GM19328 (cell line): Measurements from ENCODE around the gene CTCF.

ENCODE experiments used
- ATAC-seq: cut with Tn5 transposase; IDR thresholded peaks from one replicate; pipeline ENCODE4 v1.9.1; 2021; ENCODE audit warnings: mild to moderate bottlenecking, moderate library complexity; ENCODE audit not compliant: unreplicated experiment

The CTCF gene

DNA sequence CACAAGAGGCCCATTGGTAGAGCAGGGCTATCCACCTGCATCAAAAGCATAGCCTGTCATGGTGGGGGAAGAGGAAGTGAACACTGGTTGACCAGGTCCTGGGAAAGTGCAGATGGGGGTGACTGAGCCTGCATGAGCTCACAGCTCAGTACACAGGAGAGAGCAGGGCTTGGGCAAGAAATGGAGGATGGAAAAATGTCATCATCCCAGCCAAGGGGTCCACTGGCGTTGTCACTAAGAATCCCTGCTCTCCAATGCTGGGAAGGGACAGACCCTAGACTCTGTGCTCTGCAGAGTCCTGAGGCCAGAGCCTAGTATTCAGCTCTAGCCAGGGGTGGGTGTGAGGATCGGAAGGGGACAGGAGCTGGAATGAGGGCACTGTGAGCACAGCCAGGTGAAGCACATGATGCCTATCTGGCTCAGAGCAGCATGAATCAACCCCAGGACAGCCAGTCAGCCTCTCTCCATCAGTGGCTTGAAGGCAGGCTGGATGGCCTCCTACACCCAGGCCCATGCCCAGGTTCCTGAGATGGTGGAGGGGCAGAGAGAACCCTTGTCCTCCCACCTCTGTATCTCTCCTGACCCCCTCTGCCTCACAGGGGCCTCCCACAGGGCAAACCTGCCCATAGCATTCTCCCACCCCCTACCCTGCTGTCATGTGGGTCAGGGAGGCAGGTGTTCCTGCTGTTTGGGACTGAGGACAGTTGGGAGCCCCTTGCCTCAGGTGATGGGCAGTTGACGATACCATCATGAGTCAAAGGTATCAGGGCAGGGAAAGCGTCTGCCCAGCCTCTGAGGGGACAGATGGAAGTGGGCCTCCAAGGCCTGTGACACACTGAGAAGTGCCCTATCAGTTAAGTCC is 13.8 kb upstream of the CTCF start:
- ATAC-seq = no peak

DNA sequence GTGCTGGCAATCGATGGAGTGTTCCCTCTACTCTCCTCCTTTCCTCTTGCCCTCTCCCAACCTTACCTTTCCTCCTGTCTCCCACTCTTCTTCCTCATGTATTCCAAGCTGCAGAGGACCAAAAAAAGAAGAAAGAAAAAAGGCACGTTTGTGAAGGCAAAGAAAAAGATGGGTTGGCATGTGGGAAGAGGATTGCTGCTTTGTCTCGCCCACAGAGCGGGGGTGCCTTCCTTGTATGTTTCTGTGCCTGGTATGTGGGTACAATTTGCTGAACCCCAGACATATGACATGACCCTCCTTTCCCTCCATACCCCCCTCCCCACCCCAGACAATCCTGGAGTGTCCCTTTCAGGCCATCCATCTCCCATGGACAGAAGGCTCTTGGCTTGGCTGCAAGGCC is 13.1 kb upstream of the CTCF start:
- ATAC-seq = no peak

GRCh38 chr16:67549936-67550335 is 12.4 kb upstream of the CTCF start:
- no peak for ATAC-seq

DNA sequence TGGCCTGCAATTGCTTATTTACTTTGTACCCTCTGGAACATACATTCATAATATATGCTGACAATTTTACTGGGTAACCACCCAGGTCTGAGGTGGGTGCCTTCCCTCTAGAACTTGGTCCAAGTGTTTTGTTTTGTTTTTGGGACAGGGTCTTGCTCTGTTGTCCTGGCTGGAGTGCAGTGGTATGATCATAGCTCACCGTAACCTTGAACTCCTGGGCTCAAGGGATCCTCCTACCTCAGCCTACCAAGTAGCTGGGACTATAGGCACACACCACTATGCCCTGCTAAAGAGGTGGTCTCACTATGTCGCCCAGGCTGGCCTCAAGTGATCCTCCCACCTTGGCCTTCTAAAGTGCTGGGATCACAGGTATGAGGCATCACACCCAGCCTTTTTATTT is 11.2 kb upstream of the CTCF start:
- no peak for ATAC-seq

DNA sequence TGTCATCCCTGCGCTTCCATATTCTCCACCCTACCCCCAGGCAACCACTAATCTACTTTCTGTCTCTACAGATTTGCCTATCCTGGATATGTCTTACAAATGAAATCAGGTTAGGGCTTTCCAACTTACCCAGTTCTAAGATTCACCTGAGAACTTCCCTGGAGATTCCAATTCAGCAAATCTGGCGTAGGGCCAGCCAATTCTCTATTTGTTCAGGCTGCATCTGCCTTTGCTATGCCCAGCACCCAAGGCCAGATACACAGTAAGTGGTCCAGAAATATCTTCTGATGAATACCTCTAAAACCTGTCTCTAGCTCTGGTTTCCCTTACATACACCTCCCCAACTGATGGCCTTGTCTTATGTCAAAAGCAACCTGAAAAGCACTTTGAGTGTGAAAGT is 10.4 kb upstream of the CTCF start:
- ATAC-seq = no peak

GRCh38 chr16:67552476-67552875 is 9.8 kb upstream of the CTCF start:
- ATAC-seq = no peak

GRCh38 chr16:67555795-67556212 is 6.5 kb upstream of the CTCF start:
- no peak for ATAC-seq

GRCh38 chr16:67558859-67559258 is 3.5 kb upstream of the CTCF start:
- no peak for ATAC-seq

GRCh38 chr16:67560827-67561342 is 1.4 kb upstream of the CTCF start:
- no peak for ATAC-seq

- ATAC-seq = no peak
Measured at GRCh38 chr16:67561501-67561823, 864 bp upstream of the CTCF start.

- peak; percentile 78 for ATAC-seq
Measured at GRCh38 chr16:67561824-67562525, 351 bp upstream of the CTCF start.

- ATAC-seq = peak; percentile 6
Measured at GRCh38 chr16:67562918-67563707, 787 bp downstream of the CTCF start.

DNA sequence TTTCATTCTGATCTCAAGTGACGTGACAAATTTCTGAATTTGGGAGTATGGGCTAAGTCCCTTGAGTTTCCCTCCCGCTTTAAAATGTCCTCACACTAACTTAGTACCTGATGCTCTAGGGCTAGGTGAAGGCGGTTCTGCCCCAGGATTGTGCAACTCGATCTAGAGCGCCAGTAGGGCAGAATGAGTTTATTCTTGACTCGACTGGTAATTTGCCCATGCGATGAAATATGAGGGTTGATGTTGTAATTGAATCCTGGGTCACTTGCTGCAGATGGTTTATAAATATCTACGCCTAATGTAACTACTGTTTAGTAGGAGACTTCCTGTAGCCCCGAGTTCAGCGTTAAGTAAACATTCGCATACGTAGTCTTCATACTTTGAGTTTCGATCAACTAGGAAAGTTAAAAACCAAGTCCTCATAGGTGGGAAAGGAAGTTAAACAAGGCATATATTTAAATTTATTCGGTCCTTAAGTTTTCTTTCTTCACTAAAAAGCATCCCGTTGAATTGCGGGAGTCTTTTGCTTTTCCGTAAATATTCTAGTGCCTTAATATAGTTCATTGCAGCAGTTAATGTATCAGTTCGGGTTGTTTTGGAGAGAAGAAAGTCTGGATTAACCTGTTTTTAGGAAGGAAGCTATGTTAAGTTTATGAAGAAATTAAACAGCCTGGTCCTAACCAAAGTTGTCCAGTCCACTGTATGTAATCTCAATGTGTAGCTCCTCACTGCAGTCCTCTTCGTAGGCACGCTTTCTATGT is 1.6 kb downstream of the CTCF start:
- no peak for ATAC-seq

- ATAC-seq = no peak
Measured at GRCh38 chr16:67565470-67566100, 3.3 kb downstream of the CTCF start.

- ATAC-seq = no peak
Measured at GRCh38 chr16:67571464-67571863, 9.1 kb downstream of the CTCF start.

GRCh38 chr16:67571981-67572431 is 9.7 kb downstream of the CTCF start:
- no peak for ATAC-seq

DNA sequence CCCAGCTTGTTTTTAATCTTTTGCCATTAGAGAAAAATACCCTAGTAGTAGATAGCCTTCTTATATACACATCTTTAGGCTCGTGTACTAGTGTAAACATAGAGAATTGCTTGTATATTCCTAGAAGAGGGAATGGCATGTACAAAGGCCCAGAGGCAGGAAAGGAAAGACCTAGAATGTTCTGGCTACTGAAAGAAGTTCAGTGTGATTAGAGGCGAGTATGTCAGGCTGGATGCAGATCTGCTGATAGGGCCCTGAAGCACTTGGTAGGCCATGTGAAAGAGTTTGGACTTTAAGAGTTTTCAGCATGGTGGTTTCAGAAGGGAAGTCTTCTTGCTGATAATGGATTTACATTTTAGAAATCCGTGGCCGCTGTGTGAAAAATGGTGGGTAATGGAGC is 17.4 kb downstream of the CTCF start:
- ATAC-seq = no peak

- ATAC-seq = no peak
Measured at GRCh38 chr16:67580202-67580601, 17.9 kb downstream of the CTCF start.

DNA sequence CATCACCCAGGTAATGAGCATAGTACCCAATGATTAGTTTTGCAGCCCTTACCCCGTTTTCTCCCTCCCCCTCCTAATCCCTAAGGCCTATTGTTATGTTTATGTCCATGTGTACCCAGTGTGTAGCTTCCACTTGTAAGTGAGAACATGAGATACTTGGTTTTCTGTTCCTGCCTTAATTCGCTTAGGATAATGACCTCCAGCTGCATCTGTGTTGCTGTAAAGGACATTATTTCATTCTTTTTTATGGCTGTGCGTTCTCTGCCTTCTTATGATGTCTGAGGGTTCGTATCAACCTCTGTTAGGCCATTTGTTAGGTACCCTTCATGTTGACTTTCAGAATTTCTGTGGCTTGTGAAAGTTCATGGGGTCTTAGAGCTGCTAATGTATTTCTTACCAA is 31.0 kb downstream of the CTCF start:
- no peak for ATAC-seq

GRCh38 chr16:67593701-67594100 is 31.4 kb downstream of the CTCF start:
- no peak for ATAC-seq
